Prostate gland (tissue), 2 donors: ENCODE measurements around the gene OSBP2. TPM values are rescaled to one million over a fixed set of nuclear protein-coding genes. Genes with fewer than 3 reads are reported as not detected.

Source experiments
- DNase-seq: peaks from one replicate; pipeline ENCODE4 v3.0.0-alpha.2; 2019; ENCODE audit warnings: low spot score
- H3K27ac ChIP-seq, 2 donors: fragments of 200-600 bp; sonication (generic); 2 replicates each; pipeline ENCODE4 v1.5.1; 2017 to 2019
- H3K27me3 ChIP-seq: fragments of 200-600 bp; sonication (generic); replicated peaks from 2 replicates; pipeline ENCODE4 v1.5.1; 2019; ENCODE audit not compliant: insufficient read depth
- H3K36me3 ChIP-seq, 2 donors: fragments of 200-600 bp; sonication (generic); 1 replicate in 1 of 2; 2 replicates in 1 of 2; pipeline versions ENCODE4 v1.5.1 to v1.8.1; 2017 to 2019
- H3K4me1 ChIP-seq: fragments of 200-600 bp; sonication (generic); replicated peaks from 2 replicates; pipeline ENCODE4 v1.5.1; 2019
- H3K4me3 ChIP-seq, 2 donors: fragments of 200-600 bp; sonication (generic); 2 replicates each; pipeline ENCODE4 v1.5.1; 2017 to 2019
- H3K9me3 ChIP-seq: fragments of 200-600 bp; sonication (generic); 2 replicates; pipeline ENCODE4 v1.5.1; 2017
- CTCF ChIP-seq, 4 experiments: fragments of 200-600 bp in 2 of 4; fragments of 450-650 bp in 2 of 4; sonication (generic) in 2 of 4; IDR thresholded peaks; 1 replicate in 3 of 4; 2 replicates in 1 of 4; pipeline ENCODE4 v1.5.1; 2016 to 2019; ENCODE audit warnings: antibody characterized with exemption in 4 of 4, mild to moderate bottlenecking in 2 of 4, moderate library complexity in 2 of 4
- POLR2A ChIP-seq: fragments of 450-650 bp; IDR thresholded peaks from one replicate; pipeline ENCODE4 v1.6.1; 2016; ENCODE audit warnings: antibody characterized with exemption, mild to moderate bottlenecking
- POLR2AphosphoS5 ChIP-seq: sonication (generic); formaldehyde crosslinking; IDR thresholded peaks from one replicate; pipeline ENCODE4 v1.6.1; 2017; ENCODE audit warnings: antibody characterized with exemption
- WGBS: methylation state at CpG from one replicate; pipeline ENCODE4 v1.1.5; 2018; 5-methylcytosine and 5-hydroxymethylcytosine counted together
- intact Hi-C: fragments of 100-400 bp; cut with DNase I; formaldehyde crosslinking; loops from one replicate; pipeline ENCODE4 v1.14.2; 2022
- total RNA-seq, 2 donors: library from RNA; depleted of rRNA; stranded (reverse); fragments of >200 nt; gene quantifications; one replicate each; pipeline ENCODE4 v1.1.0, GENCODE V29; 2016

Gene OSBP2
- total RNA-seq, 2 donors from 2014 or later, result 4.5 to 16.2 TPM

GRCh38 chr22:30940685-30941362, 246.2 kb downstream of the OSBP2 start:
- TF ChIP-seq CTCF (IDR thresholded peaks at IDR 0.05) (no peak), POLR2A (no peak), POLR2AphosphoS5 (no peak)
- 93% methylated on average over 7 of the region's 7 CpGs for WGBS
- no peak for DNase-seq
- Histone ChIP-seq H3K4me1 (no peaks in the 10 kb centered on the region), H3K9me3 (no peaks in the 10 kb centered on the region), H3K27me3 (no peaks in the 10 kb centered on the region), H3K4me3 (no peak overlapping the region), H3K27ac (no peak overlapping the region), H3K36me3 (peaks cover 24% of the 10 kb centered on the region in 2 donors)
- intact Hi-C loops, result loop anchor here (10.0 kb wide), 2 partner anchors 94 to 284 kb away; no protein-coding TSS in a partner anchor

GRCh38 chr22:30941363-30941740, 246.7 kb downstream of the OSBP2 start:
- no peaks in the 10 kb centered on the region for H3K27me3 ChIP-seq
- WGBS, result 97% methylated on average over 11 of the region's 11 CpGs
- DNase-seq, result no peak
- H3K9me3 ChIP-seq, result no peaks in the 10 kb centered on the region
- H3K27ac ChIP-seq, result no peak overlapping the region
- H3K4me3 ChIP-seq, result no peak overlapping the region
- peaks cover 24% of the 10 kb centered on the region in 2 donors for H3K36me3 ChIP-seq
- TF ChIP-seq POLR2A (no peak), CTCF (IDR thresholded peaks at IDR 0.05) (no peak), POLR2AphosphoS5 (no peak)
- intact Hi-C loops, result loop anchor here (10.0 kb wide), 2 partner anchors 93 to 283 kb away; no protein-coding TSS in a partner anchor
- H3K4me1 ChIP-seq, result no peaks in the 10 kb centered on the region

GRCh38 chr22:30943368-30943767, 248.7 kb downstream of the OSBP2 start:
- H3K4me3 ChIP-seq, result no peak overlapping the region
- TF ChIP-seq CTCF (IDR thresholded peaks at IDR 0.05) (no peak), POLR2AphosphoS5 (no peak), POLR2A (no peak)
- no peaks in the 10 kb centered on the region for H3K4me1 ChIP-seq
- no peaks in the 10 kb centered on the region for H3K27me3 ChIP-seq
- WGBS, result 86% methylated on average over 3 of the region's 3 CpGs
- intact Hi-C loops, result loop anchor here (10.0 kb wide), 2 partner anchors 91 to 281 kb away; no protein-coding TSS in a partner anchor
- DNase-seq, result no peak
- peaks cover 15 to 24% of the 10 kb centered on the region in 2 donors for H3K36me3 ChIP-seq
- no peaks in the 10 kb centered on the region for H3K9me3 ChIP-seq
- H3K27ac ChIP-seq, result no peak overlapping the region

GRCh38 chr22:30944986-30945385, 250.3 kb downstream of the OSBP2 start:
- Histone ChIP-seq H3K36me3 (peaks cover 15 to 24% of the 10 kb centered on the region in 2 donors), H3K4me1 (no peaks in the 10 kb centered on the region), H3K4me3 (no peak overlapping the region), H3K9me3 (no peaks in the 10 kb centered on the region), H3K27ac (no peak overlapping the region), H3K27me3 (no peaks in the 10 kb centered on the region)
- DNase-seq, result no peak
- intact Hi-C loops, result loop anchor here (5.0 to 10.0 kb wide), 3 partner anchors 90 to 280 kb away; no protein-coding TSS in a partner anchor
- WGBS, result 96% methylated on average over 4 of the region's 4 CpGs
- TF ChIP-seq POLR2A, result no peak
- no peak for TF ChIP-seq POLR2AphosphoS5
- TF ChIP-seq CTCF (IDR thresholded peaks at IDR 0.05), result no peak

GRCh38 chr22:30945653-30946052, 251.0 kb downstream of the OSBP2 start:
- WGBS, result 89% methylated on average over 2 of the region's 2 CpGs
- TF ChIP-seq POLR2A, result no peak
- no peak for TF ChIP-seq POLR2AphosphoS5
- TF ChIP-seq CTCF (IDR thresholded peaks at IDR 0.05), result no peak
- Histone ChIP-seq H3K4me3 (no peak overlapping the region), H3K27ac (no peak overlapping the region), H3K9me3 (no peaks in the 10 kb centered on the region), H3K27me3 (no peaks in the 10 kb centered on the region), H3K4me1 (no peaks in the 10 kb centered on the region), H3K36me3 (peaks cover 15 to 21% of the 10 kb centered on the region in 2 donors)
- intact Hi-C loops, result loop anchor here (5.0 to 10.0 kb wide), 3 partner anchors 89 to 279 kb away; no protein-coding TSS in a partner anchor
- no peak for DNase-seq
